ENCODE measurements around the gene NELFE.

Gene NELFE

GRCh38 chr6:31920811-31921210 lies 38.0 kb downstream of the NELFE start:
- H3K36me3 Mint-ChIP-seq (ENCODE audit: low read depth) = no peaks in the 10 kb centered on the region
- no peaks in the 10 kb centered on the region for H3K4me1 Mint-ChIP-seq
- no peak overlapping the region for H3K4me3 Mint-ChIP-seq
- no peak for TF ChIP-seq CTCF (IDR thresholded peaks at IDR 0.05; ENCODE audit: unreplicated experiment in 3 of 3)
- no peaks in the 10 kb centered on the region for H3K27me3 Mint-ChIP-seq (ENCODE audit: low read depth)
- H3K27ac Mint-ChIP-seq = no peak overlapping the region
- no peaks in the 10 kb centered on the region for H3K9me3 Mint-ChIP-seq

GRCh38 chr6:31919624-31920303 lies 39.0 kb downstream of the NELFE start:
- no peak overlapping the region for H3K4me3 Mint-ChIP-seq
- no peaks in the 10 kb centered on the region for H3K9me3 Mint-ChIP-seq
- no peaks in the 10 kb centered on the region for H3K27me3 Mint-ChIP-seq (ENCODE audit: low read depth)
- H3K36me3 Mint-ChIP-seq (ENCODE audit: low read depth) = no peaks in the 10 kb centered on the region
- H3K27ac Mint-ChIP-seq = no peak overlapping the region
- TF ChIP-seq CTCF (IDR thresholded peaks at IDR 0.05; ENCODE audit: unreplicated experiment in 3 of 3) = no peak
- H3K4me1 Mint-ChIP-seq = no peaks in the 10 kb centered on the region

GRCh38 chr6:31918069-31918720 lies 40.6 kb downstream of the NELFE start:
- H3K36me3 Mint-ChIP-seq (ENCODE audit: low read depth) = no peaks in the 10 kb centered on the region
- no peak overlapping the region for H3K4me3 Mint-ChIP-seq
- no peaks in the 10 kb centered on the region for H3K4me1 Mint-ChIP-seq
- TF ChIP-seq CTCF (IDR thresholded peaks at IDR 0.05; ENCODE audit: unreplicated experiment in 3 of 3) = no peak
- no peaks in the 10 kb centered on the region for H3K27me3 Mint-ChIP-seq (ENCODE audit: low read depth)
- no peak overlapping the region for H3K27ac Mint-ChIP-seq
- H3K9me3 Mint-ChIP-seq = no peaks in the 10 kb centered on the region

- no peak for TF ChIP-seq CTCF (IDR thresholded peaks at IDR 0.05; ENCODE audit: unreplicated experiment in 3 of 3)
- H3K27me3 Mint-ChIP-seq (ENCODE audit: low read depth) = no peaks in the 10 kb centered on the region
- H3K4me3 Mint-ChIP-seq = no peak overlapping the region
- H3K4me1 Mint-ChIP-seq = no peaks in the 10 kb centered on the region
- H3K36me3 Mint-ChIP-seq (ENCODE audit: low read depth) = no peaks in the 10 kb centered on the region
- H3K9me3 Mint-ChIP-seq = no peaks in the 10 kb centered on the region
- H3K27ac Mint-ChIP-seq = no peak overlapping the region
Measured at GRCh38 chr6:31915756-31916155, 43.0 kb downstream of the NELFE start.

GRCh38 chr6:31915351-31915750 lies 43.4 kb downstream of the NELFE start:
- Mint-ChIP-seq H3K4me3 (no peak overlapping the region), H3K27ac (no peak overlapping the region), H3K4me1 (no peaks in the 10 kb centered on the region), H3K27me3 (ENCODE audit: low read depth) (no peaks in the 10 kb centered on the region), H3K36me3 (ENCODE audit: low read depth) (no peaks in the 10 kb centered on the region), H3K9me3 (no peaks in the 10 kb centered on the region)
- TF ChIP-seq CTCF (IDR thresholded peaks at IDR 0.05; ENCODE audit: unreplicated experiment in 3 of 3) = no peak

Data from nephron (organoid).